ENCODE data around the gene MCTP1. TPM values are rescaled to one million over a fixed set of nuclear protein-coding genes. Genes with fewer than 3 reads are reported as not detected.

Gene MCTP1
- total RNA-seq, 1 experiment from 2014 or later = 2.5 TPM

DNA sequence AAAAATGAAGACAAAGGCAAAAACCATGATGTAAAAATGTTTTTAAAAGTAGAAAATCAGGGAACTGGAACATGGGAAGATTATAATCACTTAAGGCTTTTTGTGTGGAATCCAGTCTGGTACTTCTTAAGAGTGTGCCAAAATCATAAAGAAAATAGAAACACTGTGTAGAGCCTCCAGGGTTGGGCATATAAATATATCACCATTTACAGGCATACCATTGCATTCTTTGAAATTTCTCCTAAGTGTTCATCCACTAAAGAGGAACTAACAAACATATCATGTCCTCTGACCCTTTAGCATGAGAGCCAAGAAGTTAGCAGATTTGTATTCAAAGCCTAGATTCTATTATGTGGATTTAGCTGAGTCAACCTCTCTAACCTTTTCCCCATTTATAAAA, 573.1 kb downstream of the MCTP1 start:
- Histone ChIP-seq H2BK120ac (ENCODE audit: low read depth, low read length, poor library complexity, severe bottlenecking) (no peak overlapping the region), H2BK12ac (ENCODE audit: insufficient read length, low read depth, low read length) (no peak overlapping the region), H2AFZ (ENCODE audit: low read length) (no peak overlapping the region), H2BK15ac (ENCODE audit: low read depth, low read length) (no peak overlapping the region), H2BK5ac (ENCODE audit: insufficient read length, low read length) (no peak overlapping the region), H3K18ac (ENCODE audit: insufficient read length, low read depth, low read length) (no peak overlapping the region), H4K91ac (ENCODE audit: insufficient read length, low read depth, low read length) (no peak overlapping the region), H2BK20ac (ENCODE audit: low read depth, low read length, poor library complexity, severe bottlenecking) (no peak overlapping the region), H4K5ac (ENCODE audit: insufficient read length, low read depth, low read length) (no peak overlapping the region), H3K14ac (ENCODE audit: insufficient read depth, low read length) (no peak overlapping the region), H2AK5ac (ENCODE audit: insufficient read length, low read length) (no peak overlapping the region), H3K79me2 (ENCODE audit: insufficient read depth, low read length) (no peaks in the 10 kb centered on the region), H3K4me1 (ENCODE audit: insufficient read depth, low read length) (no peaks in the 10 kb centered on the region), H3T11ph (ENCODE audit: low read length) (no peak overlapping the region), H3K23me2 (ENCODE audit: insufficient read length, low read depth, low read length, poor library complexity, severe bottlenecking) (no peaks in the 10 kb centered on the region), H3K9me3 (ENCODE audit: control insufficient read depth, low read depth, low read length) (no peaks in the 10 kb centered on the region), H3K79me1 (ENCODE audit: insufficient read depth, low read depth, low read length, poor library complexity, severe bottlenecking) (no peaks in the 10 kb centered on the region), H3K27me3 (ENCODE audit: insufficient read depth, low read length) (no peaks in the 10 kb centered on the region), H3K9ac (ENCODE audit: extremely low read depth, insufficient read length, low read length) (no peak overlapping the region), H4K8ac (replicated peaks; ENCODE audit: insufficient read length, low read depth, low read length) (no peak overlapping the region), H3K56ac (ENCODE audit: insufficient read length, low read depth, low read length) (no peak overlapping the region), H3K23ac (ENCODE audit: insufficient read length, low read depth, low read length) (no peak overlapping the region), H4K20me1 (ENCODE audit: control insufficient read depth, insufficient read depth, insufficient read length) (no peaks in the 10 kb centered on the region), H3K27ac (ENCODE audit: insufficient read length, low read depth, low read length) (no peak overlapping the region), H3K4me2 (ENCODE audit: insufficient read depth, insufficient read length, low read length) (no peak overlapping the region), H3K4ac (ENCODE audit: low read depth, low read length) (no peak overlapping the region)
- no peak for TF ChIP-seq CTCF (conservative IDR thresholded peaks at IDR 0.05)
- H3K36me3 Mint-ChIP-seq (ENCODE audit: insufficient read depth in 1 of 3, low read depth in 3 of 3) = peaks cover 0 to 10% (median 8%) of the 10 kb centered on the region in 3 experiments; a peak in 5 of 7 replicates
- H3K4me3 Mint-ChIP-seq = no peak overlapping the region
- H3K27me3 Mint-ChIP-seq (ENCODE audit: low read depth) = no peaks in the 10 kb centered on the region
- H3K27ac Mint-ChIP-seq = no peak overlapping the region; a peak in 1 of 7 replicates
- peaks cover 5 to 18% of the 10 kb centered on the region in 2 experiments; a peak in 3 of 4 replicates for H3K4me1 Mint-ChIP-seq
- DNase-seq = no peak
- H3K9me3 Mint-ChIP-seq = no peaks in the 10 kb centered on the region

All from H9 (cell line).